Astrocyte of the cerebellum (primary cell): Measurements from ENCODE around the gene GREB1.
"Not testable (repeated sequence)": the region's sequence is repeated elsewhere in the genome, so short reads cannot be mapped to it uniquely, and the experiment has no call there.

Experiments used
- DNase-seq: peaks from one replicate; pipeline ENCODE4 v3.0.0-alpha.2; 2011; ENCODE audit warnings: low read depth
- H3K4me3 ChIP-seq: 2 replicates; pipeline ENCODE4 v1.5.1; 2011; ENCODE audit warnings: mild to moderate bottlenecking, low read depth, low read length, moderate library complexity
- in situ Hi-C: cut with HindIII; loops from 2 replicates; pipeline ENCODE4 v1.10.0; 2017; ENCODE audit warnings: low sequenced_read_pairs
- TF ChIP-seq, protein P1 (sequence below): IDR thresholded peaks from 2 replicates; pipeline ENCODE4 v1.5.1; 2012; ENCODE audit warnings: low read length, low read depth, moderate library complexity, mild to moderate bottlenecking; ENCODE audit errors: missing control alignments

GREB1 gene

DNA sequence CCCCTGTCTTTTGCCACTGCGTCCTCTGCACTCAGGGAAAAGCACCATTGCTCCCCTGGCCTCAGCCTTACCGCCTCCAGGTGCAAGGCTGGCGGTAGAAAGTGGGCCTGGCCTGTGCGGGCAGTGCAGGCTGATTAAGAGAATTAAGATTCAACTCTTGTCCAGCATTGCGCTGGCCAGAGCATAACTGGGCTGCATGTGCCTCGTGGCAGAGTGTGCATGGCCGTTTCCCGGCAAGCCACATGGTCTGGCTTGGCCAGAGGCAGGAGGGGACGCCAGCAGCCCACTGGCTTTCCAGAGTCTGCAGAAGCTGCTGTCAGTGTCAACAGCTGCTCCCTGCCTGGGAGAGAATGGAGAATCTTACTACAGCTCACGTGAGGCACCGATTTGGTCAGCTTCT, 123.8 kb downstream of the GREB1 start:
- in situ Hi-C loops, result no loop called here
- TF ChIP-seq, protein P1, sequence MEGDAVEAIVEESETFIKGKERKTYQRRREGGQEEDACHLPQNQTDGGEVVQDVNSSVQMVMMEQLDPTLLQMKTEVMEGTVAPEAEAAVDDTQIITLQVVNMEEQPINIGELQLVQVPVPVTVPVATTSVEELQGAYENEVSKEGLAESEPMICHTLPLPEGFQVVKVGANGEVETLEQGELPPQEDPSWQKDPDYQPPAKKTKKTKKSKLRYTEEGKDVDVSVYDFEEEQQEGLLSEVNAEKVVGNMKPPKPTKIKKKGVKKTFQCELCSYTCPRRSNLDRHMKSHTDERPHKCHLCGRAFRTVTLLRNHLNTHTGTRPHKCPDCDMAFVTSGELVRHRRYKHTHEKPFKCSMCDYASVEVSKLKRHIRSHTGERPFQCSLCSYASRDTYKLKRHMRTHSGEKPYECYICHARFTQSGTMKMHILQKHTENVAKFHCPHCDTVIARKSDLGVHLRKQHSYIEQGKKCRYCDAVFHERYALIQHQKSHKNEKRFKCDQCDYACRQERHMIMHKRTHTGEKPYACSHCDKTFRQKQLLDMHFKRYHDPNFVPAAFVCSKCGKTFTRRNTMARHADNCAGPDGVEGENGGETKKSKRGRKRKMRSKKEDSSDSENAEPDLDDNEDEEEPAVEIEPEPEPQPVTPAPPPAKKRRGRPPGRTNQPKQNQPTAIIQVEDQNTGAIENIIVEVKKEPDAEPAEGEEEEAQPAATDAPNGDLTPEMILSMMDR, result no peak
- H3K4me3 ChIP-seq, result no peak overlapping the region
- DNase-seq, result no peak

DNA sequence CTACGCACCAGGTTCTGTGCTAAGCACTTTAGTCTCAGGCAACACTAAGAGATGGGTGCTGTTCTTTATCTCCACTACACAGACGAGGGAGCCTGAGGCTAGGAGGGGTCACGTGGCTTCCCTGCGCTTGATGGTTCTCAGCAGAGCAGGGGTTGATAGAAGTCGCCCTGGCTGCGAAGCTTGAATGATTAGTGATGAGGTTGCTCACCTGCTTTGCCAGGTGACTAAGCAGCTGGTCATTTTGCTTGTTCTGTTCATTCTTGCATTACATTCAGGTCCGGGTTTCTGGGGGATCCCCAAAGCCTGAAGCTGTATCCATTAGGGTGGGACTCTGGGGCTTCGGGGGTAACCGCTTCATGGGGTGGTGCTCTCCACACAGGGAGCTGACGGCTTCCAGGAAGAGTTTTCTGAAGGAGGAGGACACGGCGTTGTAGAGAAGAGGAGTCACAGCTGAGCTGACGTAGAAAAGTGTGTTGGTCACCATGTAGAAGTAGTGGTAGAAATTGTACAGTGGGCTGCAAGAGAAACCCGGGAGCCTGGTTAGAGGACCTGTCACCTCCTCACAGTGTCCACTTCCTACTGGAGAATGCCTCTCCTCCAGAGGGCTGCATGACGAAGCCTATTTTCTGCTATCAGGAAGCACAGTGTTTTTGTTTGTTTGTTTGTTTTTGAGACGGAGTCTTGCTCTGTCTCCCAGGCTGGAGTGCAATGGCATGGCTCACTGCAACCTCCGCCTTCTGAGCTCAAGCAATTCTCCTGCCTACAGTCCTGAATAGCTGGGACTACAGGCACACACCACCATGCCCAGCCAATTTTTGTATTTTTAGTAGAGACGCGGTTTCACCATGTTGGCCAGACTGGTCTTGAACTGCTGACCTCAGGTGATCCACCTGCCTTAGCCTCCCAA, 124.6 kb downstream of the GREB1 start:
- in situ Hi-C loops, result no loop called here
- TF ChIP-seq, protein P1, result no peak
- H3K4me3 ChIP-seq, result no peak overlapping the region
- DNase-seq, result no peak

DNA sequence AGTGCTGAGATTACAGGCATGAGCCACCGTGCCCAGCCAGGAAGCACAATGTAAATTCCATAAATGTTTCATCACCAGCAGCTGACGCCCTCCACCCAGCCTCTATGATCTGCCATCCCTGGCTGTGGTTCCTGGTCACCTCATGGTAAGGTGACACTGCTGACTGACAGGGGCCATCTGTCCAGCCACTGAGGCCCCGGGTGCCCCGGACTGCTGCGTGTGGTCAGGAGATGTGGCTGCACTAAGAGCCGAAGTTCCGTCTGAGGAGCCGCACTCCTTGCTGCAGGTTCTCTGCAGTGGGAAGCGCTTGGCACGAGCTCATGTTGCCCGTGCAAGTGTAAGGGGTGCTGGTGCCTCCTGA, 125.2 kb downstream of the GREB1 start:
- H3K4me3 ChIP-seq, result no peak overlapping the region
- TF ChIP-seq, protein P1, result no peak
- no peak for DNase-seq
- in situ Hi-C loops, result no loop called here

DNA sequence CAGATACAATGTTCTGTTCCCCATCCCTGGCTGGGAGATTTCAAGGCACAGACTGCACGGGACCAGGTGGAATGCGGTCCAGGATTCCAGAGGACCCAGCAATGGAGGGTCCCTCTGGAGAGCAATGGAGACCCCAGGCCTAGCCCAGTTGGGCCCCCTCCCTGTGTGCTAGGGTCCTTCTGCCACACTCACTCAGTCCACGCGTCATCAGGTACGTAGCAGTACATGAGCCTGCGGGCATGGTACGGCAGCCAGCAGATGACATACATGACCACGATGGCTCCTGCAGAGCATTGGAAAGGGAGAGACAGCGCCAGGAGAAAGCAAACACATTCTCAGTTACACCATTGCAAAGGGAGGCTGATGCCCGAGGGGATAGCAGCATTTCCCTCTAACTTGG, 126.0 kb downstream of the GREB1 start:
- no peak overlapping the region for H3K4me3 ChIP-seq
- no peak for DNase-seq
- in situ Hi-C loops, result no loop called here
- TF ChIP-seq, protein P1, result no peak

DNA sequence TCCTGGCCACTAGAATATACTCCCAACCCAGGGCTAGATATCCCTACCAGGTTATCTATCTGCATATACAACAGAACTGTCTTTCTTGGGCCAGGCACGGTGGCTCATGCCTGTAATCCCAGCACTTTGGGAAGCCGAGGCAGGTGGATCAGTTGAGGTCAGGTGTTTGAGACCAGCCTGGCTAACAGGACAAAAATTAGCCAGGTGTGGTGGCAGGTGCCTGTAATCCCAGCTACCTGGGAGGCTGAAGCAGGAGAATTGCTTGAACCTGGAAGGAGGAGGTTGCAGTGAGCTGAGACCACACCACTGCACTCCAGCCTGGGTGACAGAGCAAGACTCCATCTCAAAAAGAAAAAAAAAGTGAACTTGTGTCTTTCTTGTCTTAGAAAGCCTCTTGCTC, 126.6 kb downstream of the GREB1 start:
- H3K4me3 ChIP-seq, in situ Hi-C loops, DNase-seq: not testable (repeated sequence)

DNA sequence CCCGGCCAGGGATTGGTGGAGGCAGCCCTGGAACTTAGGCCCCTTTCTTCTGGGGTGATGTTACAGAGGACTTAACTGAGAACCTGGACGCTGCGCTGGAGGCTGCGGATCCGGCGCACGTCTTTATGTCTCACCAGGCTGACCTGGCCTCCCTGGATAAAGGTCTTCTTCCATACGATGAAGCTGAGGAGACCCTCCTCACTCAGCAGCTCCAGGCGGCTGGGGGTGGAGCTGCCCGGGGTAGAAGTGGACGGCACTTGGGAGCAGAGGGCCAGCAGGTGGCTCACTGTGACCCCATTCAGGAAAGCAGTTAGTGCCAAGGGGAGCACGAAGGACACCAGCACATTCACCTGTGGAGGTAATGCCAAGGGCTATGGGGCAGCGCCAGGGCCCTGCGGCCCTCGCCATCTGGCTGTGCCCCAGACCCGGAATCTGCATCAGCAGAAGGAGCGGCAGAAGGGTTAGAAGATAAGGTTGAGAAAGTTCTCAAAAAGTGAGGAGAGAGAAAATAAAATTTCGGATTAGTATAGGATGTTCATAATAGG, 128.1 kb downstream of the GREB1 start:
- no peak for DNase-seq
- TF ChIP-seq, protein P1, result no peak
- in situ Hi-C loops, result no loop called here
- no peak overlapping the region for H3K4me3 ChIP-seq

DNA sequence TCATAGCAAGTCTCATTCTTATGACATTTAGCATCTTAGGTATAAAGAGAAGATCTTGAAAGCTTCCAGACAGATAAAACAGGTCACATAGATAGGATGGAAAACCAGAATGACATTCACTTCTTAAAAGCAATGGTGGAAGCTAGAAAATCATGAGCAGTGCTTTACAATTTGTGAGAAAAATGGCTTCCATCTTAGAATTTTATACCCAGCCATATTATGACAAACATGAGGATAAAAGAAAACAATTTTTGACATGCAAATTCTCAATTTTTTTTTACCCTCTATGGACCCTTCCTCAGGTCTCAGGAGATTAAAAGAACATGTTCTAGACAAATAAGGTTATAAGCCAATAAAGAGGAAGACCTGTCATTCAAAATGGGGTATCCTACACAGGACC, 129.0 kb downstream of the GREB1 start:
- in situ Hi-C loops, result no loop called here
- TF ChIP-seq, protein P1, result no peak
- no peak for DNase-seq
- no peak overlapping the region for H3K4me3 ChIP-seq
